ENCODE results near the gene SLC30A10. TPM values are rescaled to one million over a fixed set of nuclear protein-coding genes. Genes with fewer than 3 reads are reported as not detected.

SLC30A10 gene
- total RNA-seq (ENCODE audit: unreplicated experiment) = 1.5 TPM
- long read RNA-seq = 0 reads

DNA sequence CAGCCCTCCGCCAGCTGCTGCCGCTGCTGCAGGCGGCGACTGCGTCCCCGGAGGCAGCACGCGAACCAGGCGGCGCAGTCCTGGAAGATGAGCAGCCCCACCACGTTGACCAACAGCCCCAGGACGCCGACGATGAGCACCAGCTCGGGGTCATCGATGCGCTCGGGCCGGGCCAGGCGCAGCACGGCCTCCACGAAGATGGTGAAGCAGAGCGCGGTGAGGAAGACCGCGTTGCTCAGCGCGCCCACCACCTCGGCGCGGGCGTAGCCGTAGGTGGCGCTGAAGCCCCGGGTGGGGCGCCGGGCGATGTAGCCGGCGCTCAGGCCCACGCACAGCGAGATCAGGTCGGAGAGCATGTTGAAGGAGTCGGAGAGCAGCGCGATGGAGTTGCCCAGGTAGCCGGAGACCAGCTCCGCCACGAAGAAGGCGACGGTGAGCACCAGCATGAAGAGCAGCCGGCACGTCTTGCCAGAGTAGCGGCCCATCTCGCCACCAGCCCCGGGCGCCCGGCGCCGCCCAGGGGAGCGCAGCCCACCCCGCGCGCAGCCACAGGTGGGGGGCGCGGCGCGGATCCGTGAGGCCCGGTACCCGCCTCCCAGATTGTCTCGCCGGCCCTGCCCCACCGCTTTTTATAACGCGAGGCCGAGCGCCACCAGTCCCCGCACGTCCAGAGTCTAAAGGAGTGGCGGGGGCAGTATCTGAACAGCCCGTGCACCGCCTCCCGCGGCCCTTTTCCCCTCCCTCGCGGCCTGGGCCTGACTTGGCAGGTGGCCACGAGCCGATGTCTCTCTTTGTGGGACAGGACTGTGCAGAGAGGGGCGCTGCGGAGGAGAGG lies at the start of gene SLC30A10:
TSS of gene SLC30A10 (minus strand) at position 602 of the 835 bp plus-strand sequence. CDS start at position 485, 117 bp downstream.
- peaks cover 13% of the 10 kb centered on the region for H3K9me3 Mint-ChIP-seq (ENCODE audit: unreplicated experiment)

DNA sequence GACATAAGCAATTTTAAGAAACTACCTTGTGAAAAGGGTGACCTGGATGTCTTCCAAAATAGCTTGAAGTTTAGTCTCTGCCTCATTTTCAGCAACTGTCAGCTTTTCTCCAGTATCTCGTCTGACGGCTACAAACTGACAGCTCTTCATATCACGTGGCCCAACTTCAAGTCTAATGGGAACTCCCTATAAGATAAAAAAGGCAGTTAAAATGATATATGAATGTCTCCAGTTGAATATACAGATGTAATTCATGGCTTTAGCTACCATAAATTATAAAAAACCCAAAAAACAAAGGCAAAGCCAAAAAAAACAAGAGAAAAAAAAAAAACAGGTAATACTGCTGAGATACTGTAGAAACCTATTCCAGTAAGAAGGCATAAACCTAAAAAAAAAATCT lies 44.9 kb upstream of the SLC30A10 start:
- Mint-ChIP-seq H3K4me3 (ENCODE audit: unreplicated experiment) (no peak overlapping the region), H3K27ac (ENCODE audit: unreplicated experiment) (no peak overlapping the region), H3K36me3 (ENCODE audit: unreplicated experiment) (no peaks in the 10 kb centered on the region), H3K27me3 (ENCODE audit: unreplicated experiment) (no peaks in the 10 kb centered on the region), H3K9me3 (ENCODE audit: unreplicated experiment) (peaks cover 2% of the 10 kb centered on the region), H3K4me1 (ENCODE audit: low read depth, unreplicated experiment) (no peaks in the 10 kb centered on the region)
- TF ChIP-seq, protein P1, sequence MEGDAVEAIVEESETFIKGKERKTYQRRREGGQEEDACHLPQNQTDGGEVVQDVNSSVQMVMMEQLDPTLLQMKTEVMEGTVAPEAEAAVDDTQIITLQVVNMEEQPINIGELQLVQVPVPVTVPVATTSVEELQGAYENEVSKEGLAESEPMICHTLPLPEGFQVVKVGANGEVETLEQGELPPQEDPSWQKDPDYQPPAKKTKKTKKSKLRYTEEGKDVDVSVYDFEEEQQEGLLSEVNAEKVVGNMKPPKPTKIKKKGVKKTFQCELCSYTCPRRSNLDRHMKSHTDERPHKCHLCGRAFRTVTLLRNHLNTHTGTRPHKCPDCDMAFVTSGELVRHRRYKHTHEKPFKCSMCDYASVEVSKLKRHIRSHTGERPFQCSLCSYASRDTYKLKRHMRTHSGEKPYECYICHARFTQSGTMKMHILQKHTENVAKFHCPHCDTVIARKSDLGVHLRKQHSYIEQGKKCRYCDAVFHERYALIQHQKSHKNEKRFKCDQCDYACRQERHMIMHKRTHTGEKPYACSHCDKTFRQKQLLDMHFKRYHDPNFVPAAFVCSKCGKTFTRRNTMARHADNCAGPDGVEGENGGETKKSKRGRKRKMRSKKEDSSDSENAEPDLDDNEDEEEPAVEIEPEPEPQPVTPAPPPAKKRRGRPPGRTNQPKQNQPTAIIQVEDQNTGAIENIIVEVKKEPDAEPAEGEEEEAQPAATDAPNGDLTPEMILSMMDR (IDR thresholded peaks at IDR 0.05; ENCODE audit: partially characterized antibody, unreplicated experiment) = no peak
- no peak for DNase-seq

More for the DNA sequence above, at the start of gene SLC30A10:
- TF ChIP-seq, protein P1 (IDR thresholded peaks at IDR 0.05; ENCODE audit: partially characterized antibody, unreplicated experiment) = no peak
- H3K36me3 Mint-ChIP-seq (ENCODE audit: unreplicated experiment) = no peaks in the 10 kb centered on the region
- peaks cover 10% of the 10 kb centered on the region for H3K27me3 Mint-ChIP-seq (ENCODE audit: unreplicated experiment)
- H3K4me3 Mint-ChIP-seq (ENCODE audit: unreplicated experiment) = peak within 1 kb of the TSS; percentile 97
- H3K4me1 Mint-ChIP-seq (ENCODE audit: low read depth, unreplicated experiment) = peaks cover 4% of the 10 kb centered on the region
- peak within 1 kb of the TSS; percentile 71 for H3K27ac Mint-ChIP-seq (ENCODE audit: unreplicated experiment)
- peak; percentile 75 for DNase-seq

GRCh38 chr1:219967361-219967760 lies 39.0 kb upstream of the SLC30A10 start:
- no peak for DNase-seq
- Mint-ChIP-seq H3K27me3 (ENCODE audit: unreplicated experiment) (peaks cover 2% of the 10 kb centered on the region), H3K36me3 (ENCODE audit: unreplicated experiment) (no peaks in the 10 kb centered on the region), H3K4me1 (ENCODE audit: low read depth, unreplicated experiment) (no peaks in the 10 kb centered on the region), H3K27ac (ENCODE audit: unreplicated experiment) (no peak overlapping the region), H3K9me3 (ENCODE audit: unreplicated experiment) (no peaks in the 10 kb centered on the region), H3K4me3 (ENCODE audit: unreplicated experiment) (no peak overlapping the region)
- TF ChIP-seq, protein P1 (IDR thresholded peaks at IDR 0.05; ENCODE audit: partially characterized antibody, unreplicated experiment) = no peak

GRCh38 chr1:219966071-219966349 lies 37.7 kb upstream of the SLC30A10 start:
- DNase-seq = no peak
- Mint-ChIP-seq H3K27ac (ENCODE audit: unreplicated experiment) (no peak overlapping the region), H3K4me1 (ENCODE audit: low read depth, unreplicated experiment) (no peaks in the 10 kb centered on the region), H3K27me3 (ENCODE audit: unreplicated experiment) (peaks cover 4% of the 10 kb centered on the region), H3K9me3 (ENCODE audit: unreplicated experiment) (no peaks in the 10 kb centered on the region), H3K36me3 (ENCODE audit: unreplicated experiment) (no peaks in the 10 kb centered on the region), H3K4me3 (ENCODE audit: unreplicated experiment) (no peak overlapping the region)
- TF ChIP-seq, protein P1 (IDR thresholded peaks at IDR 0.05; ENCODE audit: partially characterized antibody, unreplicated experiment) = no peak
